NAMALWA (cell line): ENCODE measurements around the gene SLC66A2.
"Not testable (repeated sequence)": the region's sequence is repeated elsewhere in the genome, so short reads cannot be mapped to it uniquely, and the experiment has no call there.

Experiments
- DNase-seq: peaks from one replicate; pipeline ENCODE4 v3.0.0-alpha.2; 2015; ENCODE audit warnings: low spot score

The SLC66A2 gene

DNA sequence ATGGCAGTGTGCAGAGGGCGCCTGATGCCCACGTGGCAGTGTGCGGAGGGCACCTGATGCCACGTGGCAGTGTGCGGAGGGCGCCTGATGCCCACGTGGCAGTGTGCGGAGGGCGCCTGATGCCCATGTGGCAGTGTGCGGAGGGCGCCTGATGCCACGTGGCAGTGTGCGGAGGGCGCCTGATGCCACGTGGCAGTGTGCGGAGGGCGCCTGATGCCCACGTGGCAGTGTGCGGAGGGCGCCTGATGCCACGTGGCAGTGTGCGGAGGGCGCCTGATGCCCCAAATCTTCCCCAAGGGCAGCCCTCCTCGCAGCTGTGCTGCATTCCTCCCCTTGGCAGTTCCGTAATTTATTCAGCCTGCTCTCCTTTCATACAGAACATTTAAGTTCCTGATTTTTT, 73.2 kb downstream of the SLC66A2 start:
- not testable (repeated sequence) for DNase-seq

DNA sequence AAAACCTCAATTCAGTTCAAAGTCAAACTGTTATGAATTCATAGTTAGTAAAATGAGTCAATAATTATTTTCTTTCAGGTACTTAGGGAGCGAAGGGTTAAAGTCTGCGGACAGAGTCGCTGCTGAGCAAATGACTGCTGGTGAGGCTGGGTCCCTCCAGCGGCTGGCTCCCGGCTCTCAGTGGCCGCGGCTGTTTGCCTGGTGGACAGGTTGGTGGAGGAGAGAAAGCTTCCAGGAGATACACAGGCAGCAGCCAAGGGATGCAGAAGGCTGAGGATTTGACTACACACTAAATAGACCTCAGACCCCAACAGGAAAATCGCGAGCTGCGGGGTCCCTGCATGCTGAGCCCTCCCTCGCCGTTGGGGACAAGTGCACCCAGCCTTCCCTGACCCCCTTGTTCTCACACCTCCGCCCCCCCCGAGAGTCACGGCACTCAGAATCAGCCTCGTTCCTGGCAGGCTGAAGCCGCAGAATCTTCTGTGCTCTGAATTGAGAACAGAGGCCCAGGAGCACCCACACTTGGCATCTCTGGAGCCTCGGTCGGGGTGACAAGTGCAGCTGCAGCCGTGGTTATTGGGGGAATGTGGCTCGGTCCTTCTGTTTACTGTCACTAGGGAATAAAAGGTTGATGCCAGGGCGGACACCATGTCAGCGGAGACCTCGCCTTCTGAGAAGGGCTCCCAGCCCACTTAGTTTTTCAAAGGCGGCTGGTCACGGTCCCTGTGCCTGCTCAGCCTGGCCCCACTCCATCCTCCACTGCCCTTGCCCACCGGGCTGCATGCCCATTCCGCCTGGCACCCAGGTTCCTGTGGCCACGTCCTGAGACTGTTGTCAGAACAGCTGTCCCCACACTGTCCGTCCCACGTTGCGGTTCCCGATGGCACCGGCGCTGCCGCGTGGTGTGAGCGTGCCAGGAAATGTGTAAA, 74.0 kb downstream of the SLC66A2 start:
- DNase-seq = no peak

DNA sequence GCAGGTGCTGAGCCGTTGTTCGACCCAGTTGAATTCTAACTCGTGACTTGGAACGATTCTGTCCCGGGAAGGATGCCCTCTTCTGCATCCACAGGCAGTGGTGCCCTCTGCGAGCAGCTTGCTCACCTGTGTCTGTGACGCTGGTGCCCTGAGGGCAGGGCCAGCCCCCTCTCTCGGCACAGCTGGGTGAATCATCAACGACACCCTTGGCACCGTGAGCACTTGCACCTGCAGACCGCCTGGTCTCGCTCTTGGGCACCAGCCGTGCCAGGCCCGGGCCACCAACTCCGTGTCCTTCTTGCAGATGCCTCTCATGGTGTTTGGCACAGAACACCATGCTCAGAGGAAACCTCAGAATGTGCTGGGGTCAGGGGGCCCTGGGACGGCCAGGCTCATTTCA, 75.0 kb downstream of the SLC66A2 start:
- no peak for DNase-seq

DNA sequence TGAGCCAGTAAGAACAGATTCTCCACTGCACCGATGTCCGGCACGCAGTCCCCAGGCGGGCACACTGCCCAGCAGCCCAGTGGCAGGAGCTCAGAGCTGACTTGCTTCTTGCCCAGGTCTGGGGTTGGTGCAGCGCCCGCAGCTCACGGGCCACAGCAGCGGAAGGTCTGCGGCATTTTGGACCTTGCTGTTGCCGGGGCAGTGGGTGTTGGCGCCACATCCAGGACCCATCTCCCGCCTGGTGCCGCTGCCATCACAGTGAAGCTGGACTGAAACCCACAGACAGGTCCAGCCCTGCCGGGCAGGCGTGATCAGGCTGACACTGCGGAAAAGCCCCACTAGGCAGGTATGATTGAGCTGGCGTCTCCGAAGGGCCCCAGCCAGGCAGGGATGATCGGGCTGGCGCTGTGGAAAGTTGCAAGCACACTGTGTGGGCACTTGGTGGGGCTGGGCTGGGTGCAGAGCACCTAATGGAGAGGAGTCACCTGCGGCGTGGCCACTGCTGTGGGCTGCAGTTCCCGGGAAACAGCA, 75.5 kb downstream of the SLC66A2 start:
- no peak for DNase-seq

DNA sequence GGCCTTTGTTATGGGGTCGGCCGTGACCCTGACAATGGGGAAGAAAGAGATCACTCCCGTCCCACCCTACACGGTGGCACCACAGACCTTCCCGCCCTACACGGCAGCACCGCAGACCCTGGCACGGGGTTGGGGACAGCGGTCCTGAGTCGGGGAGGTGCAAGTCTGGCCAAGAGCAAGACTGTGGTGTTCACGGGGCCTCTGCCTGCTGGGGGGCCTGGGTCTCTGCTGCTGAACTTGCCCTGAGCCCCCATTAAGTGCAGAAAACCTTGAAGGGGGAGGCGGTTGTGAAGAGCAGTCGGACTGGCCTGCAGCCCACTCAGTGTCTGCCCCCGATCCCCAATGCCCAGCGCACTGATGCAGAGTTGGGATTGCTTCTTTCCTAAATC, 75.9 kb downstream of the SLC66A2 start:
- no peak for DNase-seq

DNA sequence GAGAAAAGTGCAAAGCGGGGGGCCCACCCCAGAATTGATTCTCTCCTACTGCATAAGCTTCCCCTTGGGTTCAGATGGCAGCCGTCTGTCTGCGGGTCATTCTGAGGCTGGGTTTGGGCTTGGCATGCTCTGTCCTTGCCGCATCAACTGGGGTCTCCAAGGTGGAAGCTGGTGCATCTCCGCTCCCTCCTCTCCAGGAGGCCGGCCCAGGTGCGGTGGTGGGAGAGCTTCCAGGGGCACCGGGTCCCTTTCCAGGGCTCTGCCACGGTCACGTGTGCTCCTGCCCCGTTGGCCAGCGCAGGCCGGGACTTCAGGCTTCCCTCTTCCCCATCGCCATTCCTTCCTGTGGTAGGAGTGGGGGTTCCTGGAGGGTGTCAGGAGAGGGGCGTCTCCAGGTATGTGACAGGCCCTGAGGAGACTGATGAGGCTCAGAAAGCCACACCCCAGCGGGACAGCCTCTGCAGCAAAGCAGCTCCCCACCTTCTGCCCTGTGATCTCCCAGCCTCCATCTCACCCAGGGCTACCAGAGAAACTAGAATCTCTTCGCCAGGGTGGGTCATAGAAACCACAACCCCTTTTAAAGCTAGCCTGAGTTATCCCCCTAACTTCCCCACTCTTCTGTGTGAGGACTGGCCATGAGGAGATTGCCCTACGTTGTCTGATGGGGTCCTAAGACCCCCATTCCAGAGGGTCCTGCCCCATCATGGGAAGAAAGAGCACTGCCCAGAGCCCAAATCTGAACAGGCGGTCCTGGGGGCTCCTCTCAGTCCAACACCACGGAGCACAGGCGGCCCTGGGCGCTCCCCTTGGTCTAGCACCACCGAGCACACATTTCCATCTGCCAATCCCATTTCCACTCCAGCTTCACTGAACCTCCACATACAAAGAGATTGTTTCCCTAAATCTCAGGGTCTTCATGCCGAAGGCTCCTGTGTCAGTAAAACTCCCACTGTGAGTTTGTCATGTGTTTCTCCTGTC, 76.6 kb downstream of the SLC66A2 start:
- no peak for DNase-seq

DNA sequence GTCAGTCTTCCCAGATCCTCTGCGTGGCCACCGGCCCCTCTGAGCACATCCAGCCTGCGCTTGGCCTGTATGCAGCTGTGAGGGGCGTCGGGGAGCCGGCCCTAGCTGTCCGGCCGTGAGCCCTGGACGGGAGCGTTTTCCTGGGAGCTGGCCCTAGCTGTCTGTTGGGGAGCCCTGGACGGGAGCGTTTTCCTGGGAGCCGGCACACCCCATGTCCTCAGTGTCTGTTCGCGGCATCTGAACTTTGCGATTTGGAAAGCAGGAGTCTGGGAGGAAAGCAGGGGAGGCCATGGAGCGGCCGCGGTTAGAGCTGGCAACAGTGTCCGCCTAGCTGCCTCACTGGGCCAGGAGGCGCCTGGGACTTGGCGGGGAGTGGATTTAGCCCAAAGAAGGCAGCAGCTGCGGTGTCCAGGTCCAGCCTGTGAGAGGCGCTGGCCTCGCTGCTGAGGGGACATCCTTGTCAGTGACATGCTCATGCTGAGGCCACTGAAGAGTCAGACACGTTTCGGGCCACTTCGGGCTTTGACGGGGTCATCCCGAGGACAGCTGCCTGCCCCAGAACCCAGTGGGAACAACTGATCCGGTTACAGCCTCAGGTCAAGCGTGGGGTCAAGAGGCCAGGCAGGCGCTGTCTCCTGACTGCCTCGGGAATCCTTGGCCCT, 77.9 kb downstream of the SLC66A2 start:
- no peak for DNase-seq

DNA sequence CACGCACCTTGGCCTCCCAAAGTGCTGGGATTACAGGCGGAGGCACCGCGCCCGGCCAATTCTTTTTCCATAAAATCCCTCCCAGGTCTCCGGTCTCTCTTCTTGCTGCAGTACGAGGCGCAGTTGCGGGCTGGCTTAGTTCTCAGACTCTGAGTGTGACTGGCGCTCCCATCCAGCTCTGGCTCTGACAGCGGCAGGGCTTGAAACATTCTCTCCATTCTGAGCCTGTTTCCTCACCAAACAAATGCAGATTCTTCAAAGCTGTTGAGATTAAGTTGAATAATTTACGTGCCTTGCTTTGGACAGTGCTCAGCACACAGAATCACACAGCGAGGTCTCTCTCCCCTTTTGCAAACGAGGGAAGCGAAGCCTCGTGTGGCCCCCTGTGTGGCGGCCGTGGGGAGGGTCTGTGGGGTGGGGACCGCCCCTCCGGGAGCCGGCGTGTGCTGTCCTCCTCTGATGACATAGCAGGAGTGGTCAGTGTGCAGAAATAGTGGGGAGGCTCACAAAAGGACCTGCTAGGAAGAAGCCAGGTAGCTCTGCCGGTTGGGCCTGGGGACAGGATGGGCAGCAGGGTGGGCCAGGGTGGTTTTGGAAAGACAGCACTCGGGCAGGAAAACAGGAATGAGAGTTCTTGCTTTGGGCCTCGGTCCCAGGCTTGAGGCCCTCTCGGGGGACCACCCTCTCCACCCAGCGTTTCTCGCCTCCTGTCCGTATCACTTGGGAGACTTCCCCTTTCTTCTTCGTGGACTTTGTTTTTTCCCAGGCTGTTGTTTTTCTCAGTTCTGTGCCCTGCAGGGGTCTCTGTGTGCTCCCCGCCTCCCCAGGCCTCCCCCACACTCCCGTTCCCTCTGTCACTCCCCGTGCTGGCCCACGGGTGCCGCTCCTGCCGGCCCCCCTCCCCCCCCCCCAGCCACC, 78.7 kb downstream of the SLC66A2 start:
- no peak for DNase-seq

DNA sequence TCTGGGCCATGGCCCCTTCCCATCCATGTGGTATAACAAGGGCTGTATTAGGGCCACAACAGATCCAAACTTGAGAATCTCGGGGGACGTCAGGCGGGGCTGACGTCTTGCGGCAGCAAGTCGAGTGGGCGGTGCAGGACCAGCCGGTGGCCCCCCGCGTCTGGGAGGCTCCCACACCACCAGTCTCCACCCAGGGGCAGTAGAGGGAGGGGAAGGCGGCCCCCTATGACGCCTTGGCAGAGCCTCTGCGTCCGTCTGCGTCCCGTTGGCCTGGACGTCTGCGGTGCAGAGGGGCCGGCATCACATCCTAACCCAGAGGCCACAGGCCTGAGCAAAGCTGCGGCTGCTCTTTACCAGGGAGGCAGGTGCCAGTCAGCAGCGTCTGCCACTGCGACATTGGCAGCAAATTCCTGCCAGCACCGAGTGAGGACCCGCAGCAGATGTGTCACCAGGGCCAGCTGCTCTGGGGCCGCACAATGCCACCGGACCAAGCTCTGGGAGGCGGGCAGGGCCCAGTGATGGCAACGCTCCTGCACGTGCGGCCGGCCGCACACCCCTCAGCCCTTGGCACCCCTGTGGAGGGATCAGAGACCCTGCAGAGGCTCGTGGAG, 79.9 kb downstream of the SLC66A2 start:
- DNase-seq = no peak

DNA sequence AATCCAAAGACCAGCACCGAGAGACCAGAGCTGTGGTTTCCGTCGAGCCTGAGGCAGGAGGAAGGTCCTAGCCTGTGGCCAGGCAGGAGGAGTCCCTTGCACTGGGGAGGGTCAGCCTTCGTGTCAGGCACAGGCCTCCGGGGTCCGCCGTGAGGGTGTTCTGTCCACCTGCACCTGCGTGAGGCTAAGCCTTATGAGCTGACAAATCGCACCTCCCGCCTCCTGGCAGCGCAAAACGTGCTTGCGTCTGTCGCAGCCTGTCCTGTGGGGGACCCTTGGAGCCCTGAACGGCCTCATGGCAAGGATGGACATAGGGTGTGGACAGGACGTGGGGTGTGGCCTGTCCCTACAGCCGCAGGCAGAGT, 80.4 kb downstream of the SLC66A2 start:
- DNase-seq = no peak

DNA sequence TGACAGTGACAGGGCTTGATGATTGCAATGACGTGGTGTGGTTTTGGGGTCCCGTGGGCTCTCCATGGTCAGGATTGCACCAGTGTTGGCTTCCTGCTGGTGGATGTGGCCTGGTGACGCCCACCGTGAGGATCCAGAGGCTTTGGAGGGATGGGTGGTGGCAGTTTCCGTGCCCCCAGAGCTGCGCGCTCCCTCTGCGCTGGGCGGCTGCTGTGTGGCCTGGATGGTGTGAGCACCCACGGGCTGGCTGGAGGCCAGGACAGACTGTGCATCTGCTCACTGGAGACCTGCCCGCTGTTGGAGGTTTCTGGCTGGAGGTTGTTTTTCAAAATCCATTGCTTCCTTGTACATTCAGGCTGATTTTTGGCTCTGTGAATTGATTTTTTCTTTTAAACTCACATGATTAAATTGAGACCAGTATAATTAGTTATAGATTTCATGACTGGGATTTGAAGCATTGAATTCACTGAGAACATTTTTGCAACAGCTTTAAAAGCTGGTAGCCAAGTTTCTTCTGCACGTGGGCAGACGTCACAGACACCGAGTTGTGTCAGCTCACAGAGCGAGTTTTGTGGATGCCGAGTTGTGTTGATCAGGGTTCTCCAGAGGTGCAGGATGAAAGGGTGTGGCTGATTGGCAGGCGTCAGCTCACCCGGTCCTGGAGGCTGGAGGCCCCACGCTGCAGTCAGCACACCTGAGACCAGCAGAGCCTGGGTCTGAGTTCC, 81.0 kb downstream of the SLC66A2 start:
- no peak for DNase-seq

DNA sequence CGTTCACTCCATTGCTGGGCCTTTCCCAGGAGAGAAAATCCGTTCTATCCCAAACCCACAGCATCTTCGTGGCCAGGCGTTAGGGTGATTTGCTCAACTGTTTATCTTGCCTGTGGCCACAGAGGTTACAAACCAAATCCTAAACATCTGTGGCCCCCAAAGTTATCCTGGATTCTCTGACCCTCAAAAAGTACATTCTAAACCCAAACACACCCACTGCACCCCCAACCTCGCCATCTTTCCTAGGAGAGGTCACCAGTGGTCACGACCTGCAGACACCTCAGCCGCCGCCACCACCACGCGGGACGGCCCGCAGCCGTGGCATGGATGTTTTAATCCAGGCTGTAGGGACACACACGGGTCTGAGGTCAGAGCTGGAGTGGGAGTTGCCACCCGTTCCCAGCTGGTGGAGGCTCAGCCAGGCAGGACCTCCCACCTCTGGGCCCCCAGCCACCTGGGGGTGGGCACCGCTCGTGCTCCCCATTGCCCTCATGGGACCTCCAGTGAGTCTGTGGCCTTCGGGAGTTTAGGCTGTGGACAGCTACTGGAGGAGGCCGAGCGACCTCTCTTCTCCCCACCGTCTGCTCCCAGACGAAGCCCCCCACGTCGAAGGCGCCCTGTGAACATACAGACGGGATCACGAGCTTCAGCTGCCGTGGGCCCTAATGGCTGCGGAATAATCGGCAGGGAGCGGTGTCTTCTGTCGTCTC, 81.7 kb downstream of the SLC66A2 start:
- no peak for DNase-seq

DNA sequence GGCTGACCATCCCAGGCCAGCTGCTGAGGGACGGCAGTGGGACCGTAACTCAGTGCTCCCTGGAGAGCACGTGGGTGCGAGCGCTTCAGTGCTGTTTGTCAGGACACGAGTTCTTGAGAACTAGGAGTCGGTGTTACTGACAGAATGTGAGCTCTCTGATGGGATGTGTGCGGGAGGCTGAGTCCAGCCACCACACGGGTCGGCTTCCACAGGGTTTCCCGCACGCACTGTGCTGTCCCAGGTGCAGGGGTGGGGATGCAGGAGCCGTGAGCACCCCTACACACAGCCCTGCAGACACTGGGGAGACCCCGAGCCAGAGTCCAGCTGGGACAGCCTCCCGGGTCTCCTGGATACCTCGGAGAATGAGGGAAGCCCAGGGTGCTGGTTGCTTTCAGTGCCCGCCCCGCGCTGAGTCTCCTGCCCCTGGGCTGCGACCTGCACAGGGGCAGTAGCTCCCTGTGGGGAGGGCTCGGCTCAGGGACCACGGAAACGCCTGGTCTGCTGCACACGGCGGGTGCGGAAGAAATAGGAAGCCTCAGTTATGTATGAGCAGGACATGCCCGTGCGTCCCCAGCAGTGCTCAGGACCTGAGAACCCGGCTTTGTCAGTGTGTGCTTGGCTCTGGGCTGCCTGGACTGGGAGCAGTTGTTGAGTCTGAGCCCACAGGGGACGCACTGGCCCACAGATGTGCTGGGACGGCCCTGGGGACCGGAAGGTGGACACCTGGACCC, 82.5 kb downstream of the SLC66A2 start:
- no peak for DNase-seq

DNA sequence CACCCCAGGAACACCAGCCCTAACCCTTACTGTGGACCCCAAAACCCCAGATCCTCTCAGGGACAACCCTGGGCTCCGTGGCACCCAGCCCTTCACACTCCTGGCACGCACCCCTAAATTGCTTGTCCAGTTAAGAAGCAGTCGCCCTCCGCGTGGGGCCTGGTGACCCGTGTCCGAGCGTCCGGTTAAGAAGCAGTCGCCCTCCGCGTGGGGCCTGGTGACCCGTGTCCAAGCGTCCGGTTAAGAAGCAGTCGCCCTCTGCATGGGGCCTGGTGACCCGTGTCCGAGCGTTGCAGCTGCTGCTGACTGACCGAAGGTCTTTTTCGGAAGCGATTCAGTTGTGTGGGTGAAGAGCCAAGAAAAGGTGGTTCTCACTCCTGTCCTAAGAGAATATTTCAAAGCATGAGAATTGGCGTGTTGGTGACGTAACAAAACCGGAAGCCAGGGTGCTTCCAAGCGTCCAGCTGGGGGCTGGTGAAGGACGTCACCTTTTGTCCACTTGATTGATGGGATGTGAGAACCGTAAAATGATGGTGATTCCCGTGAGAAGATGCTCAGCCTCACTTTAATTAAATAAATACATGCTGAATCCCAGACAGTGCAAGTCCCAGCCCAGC, 83.2 kb downstream of the SLC66A2 start:
- no peak for DNase-seq

DNA sequence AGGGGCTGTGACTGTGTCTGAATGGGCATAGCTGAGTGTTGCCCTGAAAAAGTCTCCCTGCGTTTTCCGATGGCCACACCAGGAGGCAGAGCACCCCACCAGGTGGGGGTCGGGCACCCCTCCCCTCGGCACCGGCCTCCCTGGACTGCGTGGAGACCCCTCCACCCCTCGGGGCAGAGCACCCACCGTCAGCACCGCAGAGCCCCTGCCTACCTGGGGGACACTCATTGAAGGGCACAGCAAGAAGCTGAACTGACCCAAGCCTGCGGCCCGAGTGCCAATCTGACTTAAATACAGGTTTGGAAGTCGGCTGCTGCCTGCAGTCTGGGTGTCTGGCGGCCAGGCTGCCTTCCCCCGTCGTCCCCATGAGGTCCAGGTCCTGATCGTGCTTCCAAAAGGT, 83.8 kb downstream of the SLC66A2 start:
- no peak for DNase-seq

DNA sequence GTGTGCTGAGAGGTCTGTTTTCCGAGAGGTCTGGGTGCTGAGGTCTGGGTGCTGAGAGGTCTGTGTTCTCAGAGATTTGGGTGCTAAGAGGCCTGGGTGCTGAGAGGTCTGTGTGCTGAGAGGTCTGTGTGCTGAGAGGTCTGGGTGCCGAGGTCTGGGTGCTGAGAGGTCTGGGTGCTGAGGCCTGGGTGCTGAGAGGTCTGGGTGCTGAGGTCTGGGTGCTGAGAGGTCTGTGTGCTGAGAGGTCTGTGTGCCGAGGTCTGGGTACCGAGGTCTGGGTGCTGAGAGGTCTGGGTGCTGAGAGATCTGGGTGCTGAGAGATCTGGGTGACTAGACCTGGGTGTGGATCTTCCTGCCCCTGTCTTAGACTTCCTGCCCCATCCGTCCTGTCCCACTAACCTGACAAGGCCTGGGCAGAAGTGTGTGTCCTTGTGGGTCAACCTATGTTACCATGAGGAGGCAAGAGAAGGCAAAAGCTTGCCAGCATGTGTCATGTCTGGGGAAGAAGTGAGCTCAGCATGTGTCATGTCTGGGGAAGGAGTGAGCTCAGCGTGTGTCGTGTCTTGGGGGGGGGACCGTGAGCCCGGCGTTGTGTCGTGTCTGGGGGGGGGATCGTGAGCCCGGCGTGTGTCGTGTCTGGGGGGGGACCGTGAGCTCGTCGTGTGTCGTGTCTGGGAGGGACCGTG, 84.4 kb downstream of the SLC66A2 start:
- peak; percentile 24 for DNase-seq

DNA sequence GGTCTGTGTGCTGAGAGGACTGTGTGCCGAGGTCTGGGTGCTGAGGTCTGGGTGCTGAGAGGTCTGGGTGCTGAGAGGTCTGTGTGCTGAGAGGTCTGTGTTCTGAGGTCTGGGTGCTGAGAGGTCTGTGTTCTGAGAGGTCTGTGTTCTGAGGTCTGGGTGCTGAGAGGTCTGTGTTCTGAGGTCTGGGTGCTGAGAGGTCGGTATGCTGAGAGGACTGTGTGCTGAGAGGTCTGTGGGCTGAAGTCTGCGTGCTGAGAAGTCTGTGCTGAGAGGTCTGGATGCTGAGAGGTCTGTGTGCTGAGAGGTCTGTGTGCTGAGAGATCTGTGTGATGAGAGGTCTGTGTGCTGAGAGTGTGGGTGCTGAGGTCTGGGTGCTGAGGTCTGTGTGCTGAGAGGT, 85.5 kb downstream of the SLC66A2 start:
- not testable (repeated sequence) for DNase-seq
